HG03095 (cell line): ENCODE measurements around the gene CEP131.
"Not testable (repeated sequence)": the region's sequence is repeated elsewhere in the genome, so short reads cannot be mapped to it uniquely, and the experiment has no call there.

ENCODE experiments used
- ATAC-seq: cut with Tn5 transposase; IDR thresholded peaks from one replicate; pipeline ENCODE4 v1.9.1; 2021; ENCODE audit warnings: moderate library complexity; ENCODE audit not compliant: unreplicated experiment

The CEP131 gene

DNA sequence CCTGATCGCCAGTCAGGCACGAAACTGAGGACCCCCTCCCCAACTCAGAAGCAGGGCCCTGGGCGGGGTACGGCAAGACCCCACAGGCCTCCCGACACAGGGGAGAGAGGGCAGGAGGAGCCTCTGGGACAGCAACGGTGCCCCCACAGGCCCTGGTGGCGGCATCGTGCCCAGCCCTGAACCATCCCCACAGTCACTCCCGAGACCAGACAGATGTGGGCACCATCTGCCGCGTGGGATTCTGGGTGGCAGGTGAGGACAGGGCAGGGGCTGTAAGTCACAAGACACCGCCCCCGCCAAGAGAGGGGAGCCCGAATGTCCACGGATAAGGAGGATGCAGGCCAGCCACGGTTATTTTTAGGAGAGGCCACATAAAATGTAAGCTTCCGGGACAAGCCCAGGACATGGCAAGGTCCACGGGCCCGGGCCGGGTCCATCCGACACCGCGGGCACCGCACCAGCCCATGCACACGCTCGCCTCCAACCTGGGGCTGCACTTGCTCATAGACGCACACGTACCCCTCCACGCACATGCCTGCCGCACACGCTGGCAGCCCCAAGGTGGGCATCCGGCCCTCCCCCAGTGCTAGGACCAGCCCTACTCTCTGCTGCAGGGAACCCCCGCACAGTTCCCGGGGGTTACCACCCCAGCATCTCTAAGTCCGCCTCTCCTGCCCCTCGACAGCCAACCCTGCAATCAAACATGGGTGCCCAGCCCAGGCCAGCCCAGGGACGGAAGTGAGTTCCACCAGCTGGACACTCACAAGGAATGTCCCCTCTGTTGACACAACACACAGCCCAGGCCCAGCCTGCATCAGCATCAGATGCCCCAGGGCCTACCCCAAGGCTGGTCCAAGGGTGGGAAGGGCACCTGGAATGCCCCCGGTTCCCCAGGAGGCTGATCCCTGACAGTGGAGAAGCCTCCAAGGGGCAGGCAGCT is 65.6 kb downstream of the CEP131 start:
- no peak for ATAC-seq

DNA sequence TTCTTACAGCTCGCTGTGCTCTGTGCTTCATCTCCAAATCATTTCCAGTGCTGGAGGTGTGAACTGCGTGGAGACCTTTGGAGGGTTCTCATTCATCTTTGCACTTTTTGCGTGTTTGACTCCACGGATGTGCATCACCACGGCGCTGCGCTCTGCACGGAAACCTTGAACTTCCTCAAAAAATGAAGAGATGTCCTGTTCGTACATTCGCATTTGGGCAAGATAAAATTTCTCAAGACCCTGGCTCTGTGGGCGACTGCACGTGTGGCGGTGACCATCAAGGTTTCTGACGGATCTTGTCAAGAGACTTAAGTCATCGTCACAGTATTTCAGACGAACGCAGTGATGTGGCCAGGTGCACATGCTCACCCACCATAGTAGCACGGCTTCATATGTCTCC is 67.8 kb downstream of the CEP131 start:
- no peak for ATAC-seq

DNA sequence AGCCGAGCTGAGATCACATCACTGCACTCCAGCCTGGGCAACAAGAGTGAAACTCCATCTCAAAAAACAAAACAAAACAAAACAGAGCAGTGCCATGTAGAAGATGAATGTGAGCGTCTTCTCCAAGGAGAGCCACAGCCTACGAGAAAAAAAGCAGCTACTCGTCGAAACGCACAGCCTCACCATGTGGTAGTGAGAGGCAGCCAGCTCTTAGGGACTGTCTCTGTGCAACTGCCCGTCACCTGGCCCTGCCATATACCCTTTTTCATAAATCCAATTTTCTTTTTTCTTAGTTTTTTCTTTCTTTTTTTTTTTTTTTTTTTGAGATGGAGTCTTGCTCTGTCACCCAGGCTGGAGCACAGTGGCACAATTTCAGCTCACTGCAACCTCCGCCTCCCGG is 68.7 kb downstream of the CEP131 start:
- not testable (repeated sequence) for ATAC-seq

DNA sequence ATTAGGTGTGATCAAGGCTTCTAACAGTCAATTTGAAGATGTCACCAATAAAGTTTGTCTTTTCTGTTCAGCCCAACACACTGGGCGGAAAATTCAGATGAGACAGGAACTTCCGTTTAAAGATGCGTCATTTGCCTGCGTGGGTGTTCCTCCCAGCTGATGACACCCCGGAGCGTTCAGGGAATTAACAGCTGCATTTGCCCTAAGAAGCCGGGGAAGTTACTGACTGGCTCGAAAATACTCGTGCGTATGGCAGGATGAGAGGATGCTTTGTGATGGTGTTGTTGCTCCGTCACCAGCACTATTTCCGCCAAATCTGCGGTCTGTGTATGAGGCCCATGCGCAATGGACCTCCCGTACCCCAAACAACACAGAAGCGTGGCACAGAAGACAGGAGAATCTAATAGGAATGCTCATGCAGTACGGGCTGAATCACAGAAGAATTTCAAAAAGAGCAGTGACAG is 69.4 kb downstream of the CEP131 start:
- ATAC-seq: no peak

DNA sequence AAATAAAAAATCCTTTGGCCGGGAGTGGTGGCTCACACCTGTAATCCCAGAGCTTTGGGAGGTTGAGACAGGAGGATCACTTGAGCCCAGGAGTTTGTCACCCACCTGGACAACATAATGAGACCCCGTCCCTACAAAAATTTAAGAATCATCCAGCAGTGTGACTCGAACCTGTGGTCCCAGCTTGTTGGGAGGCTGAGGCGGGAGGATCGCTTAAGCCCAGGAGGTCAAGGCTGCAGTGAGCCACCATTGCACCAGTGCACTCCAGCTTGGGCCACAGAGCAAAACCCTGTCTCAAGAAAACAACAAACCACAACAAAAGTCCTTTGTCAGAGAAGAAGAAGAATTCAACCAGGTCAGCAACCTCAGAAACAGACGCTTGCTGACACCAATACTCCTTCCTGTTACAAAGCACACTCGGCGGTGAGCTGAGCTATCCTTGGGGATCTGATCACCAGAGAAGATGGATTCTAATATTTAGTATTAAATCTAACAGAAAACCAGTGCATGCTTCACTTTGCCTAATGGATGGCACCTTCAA is 70.4 kb downstream of the CEP131 start:
- ATAC-seq: no peak

DNA sequence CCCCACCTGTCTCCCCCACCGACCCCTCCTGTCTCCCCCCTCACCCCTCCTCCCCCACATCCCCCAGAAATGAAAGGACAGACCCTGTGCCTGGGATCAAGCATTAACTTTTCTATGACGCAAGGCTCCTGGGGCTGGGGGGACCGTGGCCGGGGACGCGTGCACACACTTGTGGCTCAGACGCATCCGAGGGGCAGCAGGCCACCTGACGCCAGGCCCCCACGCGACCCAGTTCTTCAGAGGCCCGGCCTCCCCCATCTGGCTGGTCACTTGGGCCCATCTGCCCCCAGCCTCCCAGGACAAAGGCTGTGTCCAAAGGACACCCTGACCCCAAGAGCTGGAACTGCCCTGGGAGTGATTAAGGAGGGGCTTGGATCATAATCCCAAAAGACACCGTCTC is 71.5 kb downstream of the CEP131 start:
- ATAC-seq: no peak

DNA sequence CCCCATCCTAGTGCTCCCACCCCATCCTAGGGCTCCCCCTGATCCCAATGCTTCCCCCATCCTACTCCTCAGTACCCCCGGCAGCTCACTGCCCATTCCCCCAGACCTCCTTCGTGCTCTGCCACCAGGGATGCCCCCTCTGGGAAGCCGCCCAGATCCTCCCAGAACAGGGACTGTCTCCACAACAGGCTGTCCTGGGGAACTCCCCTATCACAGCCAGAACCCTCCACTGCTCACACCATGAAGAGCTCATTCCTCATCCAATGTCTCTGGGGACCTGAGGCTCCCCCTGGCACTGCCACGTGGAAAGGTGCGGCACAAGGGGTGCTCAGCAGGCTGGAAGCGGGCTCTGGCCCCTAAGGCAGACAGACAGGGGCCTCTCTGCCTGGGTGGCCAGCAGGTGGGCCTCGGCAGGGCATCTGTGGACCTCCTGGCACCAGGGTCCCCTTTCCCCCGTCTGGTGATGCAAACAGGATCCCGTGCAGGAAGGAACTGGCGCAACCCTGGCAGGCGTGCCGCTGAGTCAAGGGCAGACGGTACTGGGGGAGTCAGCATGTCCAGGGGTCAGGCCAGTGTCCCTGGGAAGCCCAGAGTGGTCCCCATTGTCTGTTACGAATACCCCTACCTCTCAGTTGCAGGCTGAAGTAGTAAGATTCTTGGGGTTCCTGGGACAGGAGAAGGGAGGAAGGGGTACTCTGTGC is 72.2 kb downstream of the CEP131 start:
- ATAC-seq: no peak

DNA sequence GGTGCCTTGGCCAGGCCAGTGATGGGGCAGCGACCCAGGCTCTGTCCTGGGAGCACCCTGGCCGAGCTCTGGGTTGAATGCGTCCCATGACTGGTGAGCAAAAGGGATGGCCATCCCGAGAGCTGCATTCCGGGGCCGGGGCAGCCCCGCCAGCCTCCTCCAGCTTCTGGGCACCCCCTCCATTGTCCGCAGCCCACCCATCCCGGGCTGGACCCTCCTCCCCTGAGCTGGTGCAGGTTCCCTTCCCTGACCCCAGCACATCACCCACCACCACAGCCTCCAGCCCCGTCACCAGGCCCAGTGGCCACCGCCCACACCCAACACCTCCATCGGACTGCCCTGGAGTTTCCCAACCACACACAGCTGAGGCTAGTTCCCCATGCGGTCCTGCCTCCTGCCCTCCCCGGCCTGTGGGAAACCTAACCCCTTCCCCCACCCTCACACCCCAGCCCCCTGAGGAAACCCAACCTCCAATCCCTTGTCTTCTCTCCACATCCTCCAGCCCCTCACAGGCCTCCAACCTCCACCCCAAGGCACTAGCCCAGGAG is 73.7 kb downstream of the CEP131 start:
- no peak for ATAC-seq

DNA sequence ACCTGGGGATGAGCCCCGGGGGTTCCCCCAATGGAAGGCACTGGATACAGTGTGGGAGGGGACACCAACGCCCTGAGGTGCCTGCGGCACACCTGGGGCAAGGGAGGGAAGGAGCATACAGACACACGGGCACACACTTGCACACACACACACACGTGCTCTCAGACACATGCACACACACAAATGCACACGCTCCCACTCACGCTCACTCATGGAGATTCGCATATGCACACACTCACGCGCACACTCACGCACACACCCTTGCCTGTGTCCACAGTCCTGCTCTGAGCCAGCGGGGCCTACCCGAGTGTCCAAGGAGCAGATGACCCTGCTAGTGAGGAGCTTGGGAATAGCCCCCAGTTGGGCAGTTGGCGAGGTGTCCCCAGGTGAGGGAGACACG is 74.2 kb downstream of the CEP131 start:
- ATAC-seq: no peak

DNA sequence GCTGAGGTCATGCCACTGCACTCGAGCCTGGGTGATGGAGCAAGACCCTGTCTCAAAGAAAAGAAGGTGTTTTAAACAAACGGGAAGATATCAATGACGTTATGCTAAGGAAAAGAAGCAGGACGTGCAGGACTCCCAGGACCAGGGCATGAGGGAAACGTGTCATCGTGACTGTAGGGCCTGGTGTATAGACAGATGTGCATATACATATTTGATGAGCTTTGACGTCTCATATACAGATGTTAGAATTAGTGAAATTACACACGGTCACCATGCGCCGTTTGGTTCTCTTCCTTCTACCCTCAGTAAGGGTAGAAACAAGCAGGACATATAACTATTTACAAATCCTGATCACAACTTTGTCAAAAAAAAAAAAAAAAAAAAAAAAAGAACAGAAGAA is 75.1 kb downstream of the CEP131 start:
- no peak for ATAC-seq

DNA sequence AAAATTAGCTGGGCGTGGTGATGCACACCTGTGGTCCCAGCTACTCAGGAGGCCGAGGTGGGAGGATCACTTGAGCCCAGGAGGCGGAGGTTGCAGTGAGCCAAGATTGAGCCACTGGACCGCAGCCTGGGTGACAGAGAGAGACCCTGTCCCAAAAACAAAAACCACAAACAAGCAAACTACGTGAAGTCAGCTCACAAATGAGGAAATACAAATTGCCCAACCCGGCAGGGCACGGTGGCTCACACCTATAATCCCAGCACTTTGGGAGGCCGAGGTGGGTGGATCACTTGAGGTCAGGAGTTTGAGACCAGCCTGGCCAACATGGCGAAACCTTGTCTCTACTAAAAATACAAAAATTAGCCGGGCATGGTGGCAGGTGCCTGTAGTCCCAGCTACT is 76.6 kb downstream of the CEP131 start:
- not testable (repeated sequence) for ATAC-seq

DNA sequence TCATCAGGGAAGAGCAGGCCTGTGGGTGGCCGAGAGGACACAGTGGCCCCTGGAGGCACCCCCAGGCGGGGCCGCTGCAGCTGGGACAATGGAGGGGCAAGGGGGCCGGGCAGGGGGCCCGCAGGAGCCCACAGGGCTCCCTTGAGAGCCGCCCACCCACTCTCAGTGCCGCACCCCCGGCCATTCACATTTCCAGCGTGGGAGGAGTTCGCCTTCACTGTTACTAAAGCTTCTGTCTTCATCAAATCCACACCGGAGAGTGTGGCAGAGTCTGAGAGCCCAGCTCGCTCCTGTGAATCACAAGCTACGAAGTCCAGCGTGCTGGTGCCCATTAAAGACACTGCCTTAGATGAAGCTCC is 78.4 kb downstream of the CEP131 start:
- ATAC-seq: no peak

DNA sequence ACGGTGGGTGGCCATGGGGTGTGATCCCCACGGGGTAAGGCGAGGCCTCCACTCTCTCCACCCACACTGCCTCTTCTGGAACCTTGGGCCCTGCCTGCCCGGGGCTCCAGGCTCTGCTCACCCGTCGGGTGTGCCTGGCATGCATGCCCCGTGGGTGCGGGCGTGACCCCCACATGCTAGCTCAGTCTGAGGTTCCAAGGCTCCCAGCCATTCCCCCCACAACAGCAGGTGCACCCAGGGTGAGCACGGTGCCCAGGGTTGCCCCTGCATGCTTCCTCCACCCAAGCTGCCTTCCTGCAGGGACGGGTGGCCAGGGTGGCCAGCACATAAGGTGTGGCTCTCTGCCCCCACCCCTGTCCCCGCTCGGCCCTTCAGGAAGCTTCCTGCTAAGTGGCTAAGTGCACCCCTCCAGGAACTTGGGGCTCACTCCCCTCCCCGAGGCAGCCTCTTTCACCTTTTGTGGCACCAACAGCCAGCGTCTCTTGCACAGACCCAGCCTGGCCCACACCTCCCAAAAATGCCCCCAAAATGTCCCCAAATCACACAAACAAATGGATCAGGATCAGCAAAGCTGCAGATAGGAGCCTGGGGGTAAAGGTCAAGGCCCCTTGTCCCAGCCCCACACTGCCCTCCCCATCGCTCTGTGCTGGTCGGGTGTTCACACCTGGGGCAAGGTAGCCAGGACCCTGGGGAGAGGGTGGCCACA is 78.9 kb downstream of the CEP131 start:
- no peak for ATAC-seq

DNA sequence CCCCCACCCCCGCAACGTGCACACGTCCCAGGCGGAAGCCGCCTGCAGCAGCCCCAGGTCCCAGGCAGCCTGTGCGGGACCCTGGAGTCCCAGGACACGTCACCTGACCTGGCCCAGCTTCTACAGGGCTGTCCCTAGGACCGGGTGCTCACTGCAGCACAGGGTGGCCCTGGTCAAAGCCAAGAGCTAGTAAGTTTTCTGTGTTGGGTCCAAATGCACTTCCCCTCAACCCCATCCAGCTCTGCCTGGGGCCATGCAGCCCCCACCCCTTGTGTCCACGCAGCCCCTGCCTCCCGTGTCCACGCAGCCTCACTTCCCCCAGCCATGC is 79.6 kb downstream of the CEP131 start:
- ATAC-seq: no peak

DNA sequence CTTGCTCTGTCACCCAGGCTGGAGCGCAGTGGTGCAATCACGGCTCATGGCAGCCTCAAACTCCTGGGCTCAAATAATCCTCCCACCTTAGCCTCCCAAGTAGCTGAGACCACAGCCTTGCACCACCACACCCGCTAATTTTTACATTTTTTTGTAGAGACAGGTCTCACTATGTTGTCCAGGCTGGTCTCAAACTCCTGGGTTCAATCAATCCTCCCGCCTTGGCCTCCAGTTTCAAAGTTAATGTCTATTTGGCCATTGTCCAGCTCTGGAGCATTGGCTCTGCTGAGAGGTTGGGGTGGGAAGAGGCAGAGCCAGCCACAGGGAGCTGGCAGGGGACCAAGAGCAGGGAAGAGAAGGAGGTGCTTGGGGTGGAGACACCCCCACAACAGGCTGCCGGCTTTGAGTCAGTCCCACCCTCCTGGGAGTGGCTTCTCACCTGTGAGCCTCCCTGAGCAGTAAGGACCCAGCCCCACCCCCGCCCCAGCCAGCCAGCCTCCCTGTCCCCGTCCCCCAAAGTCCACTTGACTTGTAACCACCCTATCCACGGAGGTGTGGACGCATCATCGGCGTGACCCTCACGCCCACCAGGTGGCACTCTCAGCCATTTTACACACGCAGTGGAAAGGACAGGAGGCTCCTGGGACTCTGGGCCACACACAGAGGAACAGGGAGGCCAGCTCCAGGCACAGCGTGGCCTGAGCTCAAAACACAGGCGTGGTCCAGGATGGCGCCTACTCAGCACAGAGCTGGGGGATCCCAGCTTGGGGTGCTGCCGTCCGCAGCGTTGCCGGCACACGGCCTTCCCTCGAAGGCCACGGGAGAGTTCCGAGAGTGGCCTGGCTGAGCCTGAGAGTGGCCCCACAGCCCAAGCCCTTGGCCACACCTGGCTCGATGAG is 80.2 kb downstream of the CEP131 start:
- no peak for ATAC-seq

DNA sequence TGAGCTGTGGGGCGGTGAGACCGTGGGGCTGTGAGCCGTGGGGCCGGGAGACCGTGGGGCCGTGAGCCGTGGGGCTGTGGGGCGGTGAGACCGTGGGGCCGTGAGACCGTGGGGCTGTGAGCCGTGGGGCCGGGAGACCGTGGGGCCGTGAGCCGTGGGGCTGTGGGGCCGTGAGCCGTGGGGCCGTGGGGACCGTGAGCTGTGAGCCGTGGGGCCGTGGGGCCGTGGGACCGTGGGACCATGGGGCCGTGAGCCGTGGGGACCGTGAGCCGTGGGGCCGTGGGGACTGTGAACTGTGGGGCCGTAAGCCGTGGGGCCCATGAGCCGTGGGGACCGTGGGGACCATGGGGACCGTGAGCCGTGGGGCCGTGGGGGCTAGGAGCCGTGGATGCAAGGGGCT is 82.1 kb downstream of the CEP131 start:
- no peak for ATAC-seq

DNA sequence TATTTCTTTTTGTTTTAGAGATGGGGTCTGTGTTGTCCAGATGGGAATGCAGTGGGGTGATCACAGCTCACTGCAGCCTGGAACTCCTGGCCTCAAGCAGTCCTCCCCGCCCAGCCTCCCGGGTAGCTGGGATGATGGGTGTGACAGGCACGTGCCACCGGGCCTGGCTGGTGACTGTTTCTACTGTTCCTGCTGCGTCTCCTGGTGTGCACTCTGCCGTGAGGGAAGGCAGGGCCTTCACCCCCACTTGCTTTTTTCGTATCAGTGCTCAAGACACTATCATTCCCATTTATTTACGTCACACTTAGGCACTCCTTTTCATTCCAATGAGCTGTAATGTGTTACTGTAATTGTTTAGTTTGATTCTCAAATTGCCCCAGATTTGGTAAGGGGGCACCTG is 82.7 kb downstream of the CEP131 start:
- no peak for ATAC-seq
